ENCODE data around the gene FNDC3B.

DNA sequence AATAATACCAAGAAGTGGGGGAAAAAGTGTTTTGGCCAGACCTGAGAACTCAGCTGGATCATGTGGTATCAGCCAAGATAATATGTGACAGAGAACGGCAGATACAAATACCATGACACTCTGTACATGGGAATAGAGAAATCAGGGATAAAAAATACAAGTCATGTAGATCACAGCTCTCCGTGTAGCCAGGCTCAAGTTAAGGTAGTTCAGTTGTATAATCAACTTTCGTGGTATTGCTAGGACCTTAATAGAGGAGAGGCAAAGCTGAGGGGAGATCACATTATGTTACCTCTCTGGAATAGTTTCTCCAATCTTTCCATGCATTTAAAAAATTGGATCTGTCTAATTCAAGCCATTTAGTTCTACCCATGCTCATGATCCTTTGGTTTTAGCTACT, 229.0 kb downstream of the FNDC3B start:
- TF ChIP-seq ZFP3 (tag by site-specific recombination; IDR thresholded peaks at IDR 0.05; ENCODE audit: low read depth), result no peak
- TF ChIP-seq, protein P1, sequence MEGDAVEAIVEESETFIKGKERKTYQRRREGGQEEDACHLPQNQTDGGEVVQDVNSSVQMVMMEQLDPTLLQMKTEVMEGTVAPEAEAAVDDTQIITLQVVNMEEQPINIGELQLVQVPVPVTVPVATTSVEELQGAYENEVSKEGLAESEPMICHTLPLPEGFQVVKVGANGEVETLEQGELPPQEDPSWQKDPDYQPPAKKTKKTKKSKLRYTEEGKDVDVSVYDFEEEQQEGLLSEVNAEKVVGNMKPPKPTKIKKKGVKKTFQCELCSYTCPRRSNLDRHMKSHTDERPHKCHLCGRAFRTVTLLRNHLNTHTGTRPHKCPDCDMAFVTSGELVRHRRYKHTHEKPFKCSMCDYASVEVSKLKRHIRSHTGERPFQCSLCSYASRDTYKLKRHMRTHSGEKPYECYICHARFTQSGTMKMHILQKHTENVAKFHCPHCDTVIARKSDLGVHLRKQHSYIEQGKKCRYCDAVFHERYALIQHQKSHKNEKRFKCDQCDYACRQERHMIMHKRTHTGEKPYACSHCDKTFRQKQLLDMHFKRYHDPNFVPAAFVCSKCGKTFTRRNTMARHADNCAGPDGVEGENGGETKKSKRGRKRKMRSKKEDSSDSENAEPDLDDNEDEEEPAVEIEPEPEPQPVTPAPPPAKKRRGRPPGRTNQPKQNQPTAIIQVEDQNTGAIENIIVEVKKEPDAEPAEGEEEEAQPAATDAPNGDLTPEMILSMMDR (tag by site-specific recombination; IDR thresholded peaks at IDR 0.05), result no peak
- TF ChIP-seq ZNF121 (tag by site-specific recombination; IDR thresholded peaks at IDR 0.05), result no peak
- TF ChIP-seq, protein P2, sequence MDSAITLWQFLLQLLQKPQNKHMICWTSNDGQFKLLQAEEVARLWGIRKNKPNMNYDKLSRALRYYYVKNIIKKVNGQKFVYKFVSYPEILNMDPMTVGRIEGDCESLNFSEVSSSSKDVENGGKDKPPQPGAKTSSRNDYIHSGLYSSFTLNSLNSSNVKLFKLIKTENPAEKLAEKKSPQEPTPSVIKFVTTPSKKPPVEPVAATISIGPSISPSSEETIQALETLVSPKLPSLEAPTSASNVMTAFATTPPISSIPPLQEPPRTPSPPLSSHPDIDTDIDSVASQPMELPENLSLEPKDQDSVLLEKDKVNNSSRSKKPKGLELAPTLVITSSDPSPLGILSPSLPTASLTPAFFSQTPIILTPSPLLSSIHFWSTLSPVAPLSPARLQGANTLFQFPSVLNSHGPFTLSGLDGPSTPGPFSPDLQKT (IDR thresholded peaks at IDR 0.05; ENCODE audit: borderline replicate concordance, low read depth, low read length), result no peak
